Measurements from ENCODE around the gene CDC25B.
"Not testable (repeated sequence)": the region's sequence is repeated elsewhere in the genome, so short reads cannot be mapped to it uniquely, and the experiment has no call there.

The CDC25B gene

GRCh38 chr20:3811467-3812258, 15.6 kb downstream of the CDC25B start:
- DNase-seq, result peak; percentile 95

GRCh38 chr20:3812259-3812681, 16.2 kb downstream of the CDC25B start:
- DNase-seq, result no peak

GRCh38 chr20:3812975-3813847, 17.1 kb downstream of the CDC25B start:
- DNase-seq, result no peak

- DNase-seq, result no peak
These were observed 17.9 kb downstream of the CDC25B start for GRCh38 chr20:3813848-3814581.

GRCh38 chr20:3814928-3815495, 18.9 kb downstream of the CDC25B start:
- no peak for DNase-seq

- no peak for DNase-seq
These were observed 19.7 kb downstream of the CDC25B start for GRCh38 chr20:3815703-3816315.

GRCh38 chr20:3818155-3819151, 22.3 kb downstream of the CDC25B start:
- peak; percentile 51 for DNase-seq

GRCh38 chr20:3819411-3820047, 23.4 kb downstream of the CDC25B start:
- DNase-seq, result no peak

GRCh38 chr20:3820048-3820900, 24.2 kb downstream of the CDC25B start, which contains the start of gene AP5S1:
AP5S1 (plus strand) TSS chr20:3820547; CDS start chr20:3822118, 1,571 bp downstream.
- DNase-seq, result peak; percentile 84

GRCh38 chr20:3820901-3821727, 25.0 kb downstream of the CDC25B start:
- no peak for DNase-seq

GRCh38 chr20:3821996-3822395, 25.9 kb downstream of the CDC25B start:
- DNase-seq, result no peak

GRCh38 chr20:3823881-3824280, 27.8 kb downstream of the CDC25B start:
- DNase-seq, result no peak

- no peak for DNase-seq
These were observed 29.4 kb downstream of the CDC25B start for GRCh38 chr20:3825526-3825925.

- no peak for DNase-seq
These were observed 30.3 kb downstream of the CDC25B start for GRCh38 chr20:3826420-3826819.

- no peak for DNase-seq
These were observed 32.7 kb downstream of the CDC25B start for GRCh38 chr20:3828798-3829197.

GRCh38 chr20:3829891-3830290, 33.8 kb downstream of the CDC25B start:
- DNase-seq, result not testable (repeated sequence)

- no peak for DNase-seq
These were observed 40.0 kb downstream of the CDC25B start for GRCh38 chr20:3836132-3836531.

GRCh38 chr20:3839328-3839727, 43.2 kb downstream of the CDC25B start:
- DNase-seq, result no peak

GRCh38 chr20:3840201-3840600, 44.1 kb downstream of the CDC25B start:
- DNase-seq, result not testable (repeated sequence)

Measured in NCI-H1436 (cell line).